ENCODE data around the gene ICAM1. TPM values are rescaled to one million over a fixed set of nuclear protein-coding genes. Genes with fewer than 3 reads are reported as not detected.
"Not testable (repeated sequence)": the region's sequence is repeated elsewhere in the genome, so short reads cannot be mapped to it uniquely, and the experiment has no call there.

The ICAM1 gene
- total RNA-seq = 68.3 and 72.7 TPM in 2 replicates

- intact Hi-C loops (cut with micrococcal nuclease) = loop anchor here (1.0 kb wide), 5 partner anchors 15 to 298 kb away; partner anchors contain the start of genes FDX2, ICAM4, RAVER1 and TYK2
Observed at GRCh38 chr19:10270616-10271394, at the start of gene ICAM1. TSS of gene ICAM1 (plus strand) at chr19:10271120. CDS start at chr19:10271160, 40 bp downstream.

- intact Hi-C loops (cut with micrococcal nuclease) = no loop called here
Observed at GRCh38 chr19:10222201-10222890, 48.6 kb upstream of the ICAM1 start.

GRCh38 chr19:10223488-10224213 lies 47.3 kb upstream of the ICAM1 start:
- intact Hi-C loops (cut with micrococcal nuclease) = no loop called here

- intact Hi-C loops (cut with micrococcal nuclease) = no loop called here
Observed at GRCh38 chr19:10224337-10224736, 46.6 kb upstream of the ICAM1 start.

GRCh38 chr19:10226021-10226375 lies 44.9 kb upstream of the ICAM1 start:
- intact Hi-C loops (cut with micrococcal nuclease) = no loop called here

GRCh38 chr19:10226376-10227025 lies 44.4 kb upstream of the ICAM1 start:
- intact Hi-C loops (cut with micrococcal nuclease) = no loop called here

- intact Hi-C loops (cut with micrococcal nuclease) = no loop called here
Observed at GRCh38 chr19:10227026-10227971, 43.6 kb upstream of the ICAM1 start.

- intact Hi-C loops (cut with micrococcal nuclease) = no loop called here
Observed at GRCh38 chr19:10228393-10228792, 42.5 kb upstream of the ICAM1 start.

GRCh38 chr19:10228920-10229319 lies 42.0 kb upstream of the ICAM1 start:
- intact Hi-C loops (cut with micrococcal nuclease) = loop anchor here (1.0 kb wide), 1 partner anchor 21 kb away; no protein-coding TSS in a partner anchor

GRCh38 chr19:10230173-10230860 lies 40.6 kb upstream of the ICAM1 start:
- intact Hi-C loops (cut with micrococcal nuclease) = loop anchor here (2.0 kb wide), 1 partner anchor 36 kb away; the partner anchor contains the start of gene DNMT1

- intact Hi-C loops (cut with micrococcal nuclease) = loop anchor here (2.0 kb wide), 1 partner anchor 36 kb away; the partner anchor contains the start of gene DNMT1
Observed at GRCh38 chr19:10230861-10231611, 39.9 kb upstream of the ICAM1 start, which contains the start of gene S1PR2. TSS of gene S1PR2 (minus strand) at chr19:10231331. CDS start at chr19:10224905, 6,426 bp downstream.

- intact Hi-C loops (cut with micrococcal nuclease) = loop anchor here (1.0 to 2.0 kb wide), 2 partner anchors 37 to 300 kb away; partner anchors contain the start of gene DNMT1
Observed at GRCh38 chr19:10231612-10232228, 39.2 kb upstream of the ICAM1 start.

- intact Hi-C loops (cut with micrococcal nuclease) = no loop called here
Observed at GRCh38 chr19:10233946-10234345, 37.0 kb upstream of the ICAM1 start.

GRCh38 chr19:10235003-10235402 lies 35.9 kb upstream of the ICAM1 start:
- intact Hi-C loops (cut with micrococcal nuclease) = no loop called here

GRCh38 chr19:10235409-10235808 lies 35.5 kb upstream of the ICAM1 start:
- intact Hi-C loops (cut with micrococcal nuclease) = not testable (repeated sequence)

GRCh38 chr19:10237702-10238101 lies 33.2 kb upstream of the ICAM1 start:
- intact Hi-C loops (cut with micrococcal nuclease) = no loop called here

- intact Hi-C loops (cut with micrococcal nuclease) = no loop called here
Observed at GRCh38 chr19:10238172-10238783, 32.6 kb upstream of the ICAM1 start.

Measured in T-helper 1 cell treated with Interleukin-12 subunit alpha and Interleukin-12 subunit beta and Interleukin-4 antibody, amounts not matched to agents 30 ng/mL and 1 ng/mL, for 36 hours (primary cell).